CD8-positive, alpha-beta memory T cell (primary cell): ENCODE results near the gene SLC7A5. TPM values are rescaled to one million over a fixed set of nuclear protein-coding genes. Genes with fewer than 3 reads are reported as not detected.
"Not testable (repeated sequence)": the region's sequence is repeated elsewhere in the genome, so short reads cannot be mapped to it uniquely, and the experiment has no call there.

Experiments used
- CTCF ChIA-PET: fragments of 350-600 bp; sonication (Branson Sonifier 250); formaldehyde crosslinking; loops from one replicate; lab custom pipeline; 2021; ENCODE audit warnings: antibody characterized with exemption; lab: Charles Lee
- POLR2A ChIA-PET: fragments of 350-600 bp; sonication (Branson Sonifier 250); formaldehyde crosslinking; loops from one replicate; lab custom pipeline; 2021; ENCODE audit warnings: antibody characterized with exemption; lab: Charles Lee
- DNase-seq, 5 donors: peaks; one replicate each; pipeline versions ENCODE4 v3.0.0 to v3.0.0-alpha.2; 2020 to 2022; ENCODE audit warnings: mixed read lengths in 1 of 5
- H3K27ac ChIP-seq: one replicate; pipeline ENCODE4 v1.7.0; 2013; ENCODE audit warnings: low read depth, mild to moderate bottlenecking, low read length, moderate library complexity
- H3K27me3 ChIP-seq: 2 replicates; pipeline ENCODE4 v1.7.0; 2013; ENCODE audit warnings: low read length, mild to moderate bottlenecking; ENCODE audit not compliant: insufficient read depth, poor library complexity, severe bottlenecking
- H3K36me3 ChIP-seq: 2 replicates; pipeline ENCODE4 v1.7.0; 2013; ENCODE audit warnings: mild to moderate bottlenecking, low read length, moderate library complexity; ENCODE audit not compliant: insufficient read depth
- H3K4me1 ChIP-seq: 2 replicates; pipeline ENCODE4 v1.7.0; 2013; ENCODE audit warnings: mild to moderate bottlenecking, low read length, moderate library complexity; ENCODE audit not compliant: insufficient read depth
- H3K4me3 ChIP-seq: 2 replicates; pipeline ENCODE4 v1.7.0; 2013; ENCODE audit warnings: mild to moderate bottlenecking, low read length
- H3K9me3 ChIP-seq: 2 replicates; pipeline ENCODE4 v1.7.0; 2013; ENCODE audit warnings: mild to moderate bottlenecking, low read length
- H3K27ac Mint-ChIP-seq, 8 donors: one replicate each; pipeline ENCODE4 v1.8.0; 2020 to 2021; ENCODE audit warnings: mixed read lengths in 8 of 8, mild to moderate bottlenecking in 6 of 8, inconsistent platforms in 3 of 8, moderate library complexity in 3 of 8
- H3K27me3 Mint-ChIP-seq, 2 donors: one replicate each; pipeline ENCODE4 v1.8.0; 2020 to 2021; ENCODE audit warnings: mixed read lengths in 2 of 2, mild to moderate bottlenecking in 1 of 2, moderate library complexity in 1 of 2
- H3K36me3 Mint-ChIP-seq, 3 donors: one replicate each; pipeline ENCODE4 v1.8.0; 2020 to 2021; ENCODE audit warnings: mixed read lengths in 3 of 3, inconsistent platforms in 1 of 3, mild to moderate bottlenecking in 1 of 3
- H3K4me1 Mint-ChIP-seq, 3 donors: one replicate each; pipeline ENCODE4 v1.8.0; 2020 to 2021; ENCODE audit warnings: mixed read lengths in 3 of 3, inconsistent platforms in 1 of 3, mild to moderate bottlenecking in 1 of 3
- H3K4me3 Mint-ChIP-seq, 7 donors: one replicate each; pipeline ENCODE4 v1.8.0; 2020 to 2021; ENCODE audit warnings: mixed read lengths in 7 of 7, mild to moderate bottlenecking in 6 of 7, moderate library complexity in 4 of 7, inconsistent platforms in 2 of 7
- H3K9me3 Mint-ChIP-seq, 5 donors: one replicate each; pipeline ENCODE4 v1.8.0; 2020 to 2022; ENCODE audit warnings: mixed read lengths in 5 of 5, mild to moderate bottlenecking in 3 of 5, moderate library complexity in 2 of 5, inconsistent platforms in 1 of 5
- polyA plus RNA-seq: library from polyadenylated mRNA; unstranded; fragments of 300-500 nt; fragmentation: Illumina TruSeq; gene quantifications from one replicate; pipeline ENCODE4 v1.2.3, GENCODE V29; 2021
- total RNA-seq, 2 experiments: library from RNA; stranded (reverse); gene quantifications; one replicate each; pipeline ENCODE4 v1.2.3, GENCODE V29; 2021

The SLC7A5 gene
- total and polyA plus RNA-seq, 3 experiments from 2014 or later, result 20.7 to 383 (median 366) TPM

- H3K27ac Mint-ChIP-seq, result peak overlapping the region; percentile 69 to 88 (median 80)
Observed at GRCh38 chr16:87870418-87871291, 1.3 kb upstream of the SLC7A5 start.

GRCh38 chr16:87869879-87870417 is 641 bp upstream of the SLC7A5 start:
- not testable (repeated sequence) for DNase-seq

More at GRCh38 chr16:87870418-87871291, 1.3 kb upstream of the SLC7A5 start:
- POLR2A ChIA-PET, result interaction anchor here (1.0 to 1.9 kb wide), 4 partner anchors 14 to 92 kb away, joined by 3 to 11 read pairs (median 8); no protein-coding TSS in a partner anchor
- not testable (repeated sequence) for DNase-seq, H3K9me3 ChIP-seq, H3K9me3 Mint-ChIP-seq, H3K27me3 ChIP-seq, H3K36me3 ChIP-seq, H3K27me3 Mint-ChIP-seq, H3K27ac ChIP-seq, H3K4me3 ChIP-seq
- H3K36me3 Mint-ChIP-seq, result peaks cover 0 to 10% (median 0%) of the 10 kb centered on the region in 3 donors
- CTCF ChIA-PET, result interaction anchor here (0.7 to 12.8 kb wide), 27 partner anchors 11 to 234 kb away, joined by 3 to 298 read pairs (median 5); no protein-coding TSS in a partner anchor
- peaks cover 42 to 49% (median 49%) of the 10 kb centered on the region in 3 donors for H3K4me1 Mint-ChIP-seq
- H3K4me3 Mint-ChIP-seq, result peak overlapping the region; percentile 24 to 73 (median 65)
- peaks cover 31% of the 10 kb centered on the region for H3K4me1 ChIP-seq

GRCh38 chr16:87868254-87869029 is 865 bp downstream of the SLC7A5 start:
- H3K27me3 Mint-ChIP-seq, H3K27me3 ChIP-seq, H3K36me3 ChIP-seq, H3K9me3 Mint-ChIP-seq, H3K9me3 ChIP-seq: not testable (repeated sequence)
- Histone ChIP-seq H3K27ac (peak overlapping the region; percentile 76), H3K4me3 (peak overlapping the region; percentile 76), H3K4me1 (peaks cover 40% of the 10 kb centered on the region)
- ChIA-PET CTCF (interaction anchor here (0.9 to 12.8 kb wide), 7 partner anchors 12 to 770 kb away, joined by 3 to 298 read pairs (median 5); partner anchors contain the start of gene BANP), POLR2A (interaction anchor here (1.0 to 2.1 kb wide), 7 partner anchors 12 to 89 kb away, joined by 3 to 17 read pairs (median 5); partner anchors contain the start of gene BANP)
- Mint-ChIP-seq H3K4me3 (peak overlapping the region; percentile 92 to 97 (median 97)), H3K36me3 (peaks cover 0 to 20% (median 2%) of the 10 kb centered on the region in 3 donors), H3K27ac (peak overlapping the region; percentile 92 to 100 (median 98)), H3K4me1 (peaks cover 48 to 58% (median 54%) of the 10 kb centered on the region in 3 donors)
- DNase-seq, result peak; percentile 42 to 87 (median 65)

More at GRCh38 chr16:87869879-87870417, 641 bp upstream of the SLC7A5 start:
- not testable (repeated sequence) for H3K9me3 ChIP-seq, H3K27me3 ChIP-seq, H3K36me3 ChIP-seq, H3K27ac ChIP-seq, H3K4me3 ChIP-seq, H3K27me3 Mint-ChIP-seq, H3K9me3 Mint-ChIP-seq
- Mint-ChIP-seq H3K36me3 (peaks cover 0 to 13% (median under 1%) of the 10 kb centered on the region in 3 donors), H3K4me1 (peaks cover 42 to 52% (median 50%) of the 10 kb centered on the region in 3 donors), H3K27ac (peak overlapping the region in 5 of 8 donors; percentile 56 to 81 (median 79)), H3K4me3 (peak overlapping the region; percentile 24 to 68 (median 62))
- H3K4me1 ChIP-seq, result peaks cover 34% of the 10 kb centered on the region
- CTCF ChIA-PET, result interaction anchor here (0.9 to 12.8 kb wide), 6 partner anchors 13 to 102 kb away, joined by 4 to 298 read pairs (median 14); partner anchors contain the start of gene BANP
- POLR2A ChIA-PET, result interaction anchor here (0.9 to 2.1 kb wide), 7 partner anchors 14 to 104 kb away, joined by 3 to 17 read pairs (median 7); partner anchors contain the start of genes BANP and KLHDC4

DNA sequence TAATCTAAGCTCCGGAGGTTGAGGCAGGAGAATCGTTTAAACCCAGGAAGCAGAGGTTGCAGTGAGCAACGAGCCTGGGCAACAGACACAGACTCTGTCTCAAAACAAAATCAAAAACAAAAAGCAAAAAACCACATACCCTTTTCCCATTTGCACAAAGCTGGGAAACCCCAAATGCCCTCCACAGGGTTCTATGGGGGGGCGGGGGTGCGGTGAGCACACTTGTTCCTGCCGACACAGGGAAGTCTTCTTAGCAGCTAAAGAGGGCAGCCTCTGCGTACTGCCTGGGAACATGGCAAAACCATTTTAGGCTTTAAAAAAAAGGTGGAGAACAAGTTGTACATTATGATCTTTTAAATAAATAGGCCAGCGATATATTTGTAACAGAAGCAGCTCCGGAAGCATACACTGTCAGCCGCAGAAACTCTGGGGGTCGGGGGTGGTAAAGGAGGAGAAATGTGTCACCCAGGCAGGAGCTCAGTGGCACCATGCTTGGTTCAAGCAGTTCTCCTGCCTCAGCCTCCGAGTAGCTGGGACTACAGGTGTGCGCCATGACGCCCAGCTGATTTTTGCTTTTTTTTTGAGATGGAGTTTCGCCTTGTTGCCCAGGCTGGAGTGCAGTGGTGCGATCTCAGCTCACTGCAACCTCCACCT is 3.3 kb downstream of the SLC7A5 start:
- peaks cover 0 to 26% (median 2%) of the 10 kb centered on the region in 3 donors for H3K36me3 Mint-ChIP-seq
- DNase-seq, result peak in 4 of 5 donors; percentile 55 to 81 (median 71)
- H3K36me3 ChIP-seq, H3K9me3 ChIP-seq, H3K9me3 Mint-ChIP-seq, H3K27me3 ChIP-seq, H3K27me3 Mint-ChIP-seq: not testable (repeated sequence)
- Histone ChIP-seq H3K27ac (peak overlapping the region; percentile 38), H3K4me1 (peaks cover 35% of the 10 kb centered on the region), H3K4me3 (peak overlapping the region; percentile 11)
- H3K4me1 Mint-ChIP-seq, result peaks cover 45 to 63% (median 48%) of the 10 kb centered on the region in 3 donors
- H3K4me3 Mint-ChIP-seq, result peak overlapping the region; percentile 92 to 97 (median 97)
- CTCF ChIA-PET, result interaction anchor here (1.3 to 12.8 kb wide), 5 partner anchors 9 to 101 kb away, joined by 3 to 298 read pairs (median 22); partner anchors contain the start of gene KLHDC4
- POLR2A ChIA-PET, result interaction anchor here (0.5 to 1.9 kb wide), 5 partner anchors 10 to 100 kb away, joined by 3 to 9 read pairs (median 6); partner anchors contain the start of gene KLHDC4
- peak overlapping the region; percentile 84 to 100 (median 98) for H3K27ac Mint-ChIP-seq

GRCh38 chr16:87864331-87864989 is 4.8 kb downstream of the SLC7A5 start:
- ChIA-PET POLR2A (interaction anchor here (0.5 kb wide), 1 partner anchor 99 kb away, joined by 4 read pairs; the partner anchor contains the start of gene KLHDC4), CTCF (interaction anchor here (3.0 to 12.8 kb wide), 2 partner anchors 15 to 84 kb away, joined by 31 to 298 read pairs; no protein-coding TSS in a partner anchor)
- Mint-ChIP-seq H3K4me1 (peaks cover 49 to 70% (median 58%) of the 10 kb centered on the region in 3 donors), H3K27ac (peak overlapping the region in 7 of 8 donors; percentile 51 to 98 (median 83)), H3K9me3 (peaks cover 0 to 2% (median 0%) of the 10 kb centered on the region in 5 donors), H3K4me3 (peak overlapping the region in 6 of 7 donors; percentile 34 to 66 (median 52)), H3K36me3 (peaks cover 0 to 35% (median 6%) of the 10 kb centered on the region in 3 donors), H3K27me3 (peaks cover 0 to 6% of the 10 kb centered on the region in 2 donors)
- Histone ChIP-seq H3K4me3 (no peak overlapping the region), H3K27ac (no peak overlapping the region), H3K36me3 (no peaks in the 10 kb centered on the region), H3K9me3 (no peaks in the 10 kb centered on the region), H3K27me3 (no peaks in the 10 kb centered on the region), H3K4me1 (peaks cover 33% of the 10 kb centered on the region)
- no peak for DNase-seq

DNA sequence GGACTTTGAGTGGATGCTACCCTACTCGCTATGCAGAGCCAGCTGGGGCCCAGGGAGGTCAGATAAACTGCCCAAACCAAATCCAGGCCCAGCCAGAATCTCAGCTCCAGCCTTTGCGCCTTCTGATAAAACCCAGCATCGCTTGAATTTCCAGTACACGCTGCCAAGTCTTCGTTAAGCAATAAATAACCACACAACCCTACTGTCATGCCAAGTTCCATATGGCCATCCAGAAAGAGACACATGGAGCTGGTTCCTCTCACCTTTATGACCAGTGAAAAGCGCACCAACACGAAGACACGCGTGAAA is 6.0 kb downstream of the SLC7A5 start:
- CTCF ChIA-PET, H3K27ac ChIP-seq, H3K27me3 ChIP-seq, H3K9me3 Mint-ChIP-seq, H3K27me3 Mint-ChIP-seq, DNase-seq, H3K36me3 ChIP-seq, H3K4me3 ChIP-seq, POLR2A ChIA-PET, H3K9me3 ChIP-seq: not testable (repeated sequence)
- peak overlapping the region in 2 of 7 donors; percentile 30 to 41 for H3K4me3 Mint-ChIP-seq
- peaks cover 33% of the 10 kb centered on the region for H3K4me1 ChIP-seq
- H3K27ac Mint-ChIP-seq, result peak overlapping the region in 5 of 8 donors; percentile 36 to 98 (median 68)
- peaks cover 45 to 71% (median 57%) of the 10 kb centered on the region in 3 donors for H3K4me1 Mint-ChIP-seq
- peaks cover 0 to 37% (median 6%) of the 10 kb centered on the region in 3 donors for H3K36me3 Mint-ChIP-seq
